NB4 (cell line): Measurements from ENCODE around the gene ZNF276.
A peak's percentile ranks its signal among the peaks of the same experiment; 100 is the strongest.

Source experiments
- DNase-seq: peaks from one replicate; pipeline ENCODE4 v3.0.0; 2010; ENCODE audit warnings: low read depth
- H3K4me3 ChIP-seq: one replicate; pipeline ENCODE4 v1.5.1; 2011; ENCODE audit warnings: mild to moderate bottlenecking, low read depth, low read length, moderate library complexity
- MYC ChIP-seq: IDR thresholded peaks from 2 replicates; pipeline ENCODE4 v1.6.1; 2011; ENCODE audit warnings: low read depth, low read length
- POLR2A ChIP-seq: IDR thresholded peaks from 2 replicates; pipeline ENCODE4 v1.6.1; 2011; ENCODE audit warnings: mild to moderate bottlenecking; ENCODE audit not compliant: insufficient read length; ENCODE audit errors: extremely low read depth
- TF ChIP-seq, protein P1 (sequence below): IDR thresholded peaks from one replicate; pipeline ENCODE4 v1.5.1; 2012; ENCODE audit warnings: low read depth, low read length
- TF ChIP-seq, protein P2 (sequence below): IDR thresholded peaks from 2 replicates; pipeline ENCODE4 v1.6.1; 2011; ENCODE audit warnings: low read depth, low read length

The ZNF276 gene

DNA sequence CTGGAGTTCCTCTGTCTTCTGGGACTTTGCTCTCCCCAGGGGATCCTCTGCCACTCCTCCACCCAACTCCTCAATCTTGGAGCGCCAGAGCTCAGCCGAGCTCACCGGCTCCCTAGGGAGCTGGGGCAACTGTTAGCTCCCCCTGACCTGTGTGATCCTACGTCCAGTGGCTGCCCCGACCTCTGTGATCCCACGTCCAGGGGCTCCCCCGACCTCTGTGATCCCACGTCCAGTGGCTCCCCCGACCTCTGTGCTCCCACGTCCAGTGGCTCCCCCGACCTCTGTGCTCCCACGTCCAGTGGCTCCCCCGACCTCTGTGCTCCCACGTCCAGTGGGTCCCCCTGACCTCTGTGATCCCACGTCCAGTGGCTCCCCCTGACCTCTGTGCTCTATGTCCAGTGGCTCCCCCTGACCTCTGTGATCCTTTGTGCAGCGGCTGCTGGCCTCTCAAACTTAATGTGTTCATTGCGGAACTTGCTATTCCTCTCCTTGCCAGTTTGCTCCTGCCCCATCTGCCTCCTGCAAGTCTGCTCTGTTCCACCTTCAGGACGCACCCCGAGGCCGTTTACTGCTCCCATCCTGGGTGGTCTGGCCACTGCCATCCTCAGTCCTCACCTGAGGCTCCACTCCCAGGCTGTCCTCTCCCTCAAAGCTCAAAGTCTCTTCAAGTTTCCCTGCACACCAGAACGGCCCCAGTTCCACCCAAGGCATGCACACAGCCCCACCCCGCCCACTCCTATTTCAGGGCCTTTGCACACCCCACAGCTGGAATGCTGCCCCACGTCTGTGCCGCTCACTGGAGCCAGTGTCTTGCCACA, 3.4 kb upstream of the ZNF276 start:
- DNase-seq: no peak
- TF ChIP-seq, protein P1, sequence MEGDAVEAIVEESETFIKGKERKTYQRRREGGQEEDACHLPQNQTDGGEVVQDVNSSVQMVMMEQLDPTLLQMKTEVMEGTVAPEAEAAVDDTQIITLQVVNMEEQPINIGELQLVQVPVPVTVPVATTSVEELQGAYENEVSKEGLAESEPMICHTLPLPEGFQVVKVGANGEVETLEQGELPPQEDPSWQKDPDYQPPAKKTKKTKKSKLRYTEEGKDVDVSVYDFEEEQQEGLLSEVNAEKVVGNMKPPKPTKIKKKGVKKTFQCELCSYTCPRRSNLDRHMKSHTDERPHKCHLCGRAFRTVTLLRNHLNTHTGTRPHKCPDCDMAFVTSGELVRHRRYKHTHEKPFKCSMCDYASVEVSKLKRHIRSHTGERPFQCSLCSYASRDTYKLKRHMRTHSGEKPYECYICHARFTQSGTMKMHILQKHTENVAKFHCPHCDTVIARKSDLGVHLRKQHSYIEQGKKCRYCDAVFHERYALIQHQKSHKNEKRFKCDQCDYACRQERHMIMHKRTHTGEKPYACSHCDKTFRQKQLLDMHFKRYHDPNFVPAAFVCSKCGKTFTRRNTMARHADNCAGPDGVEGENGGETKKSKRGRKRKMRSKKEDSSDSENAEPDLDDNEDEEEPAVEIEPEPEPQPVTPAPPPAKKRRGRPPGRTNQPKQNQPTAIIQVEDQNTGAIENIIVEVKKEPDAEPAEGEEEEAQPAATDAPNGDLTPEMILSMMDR: no peak
- TF ChIP-seq POLR2A: no peak
- TF ChIP-seq, protein P2, sequence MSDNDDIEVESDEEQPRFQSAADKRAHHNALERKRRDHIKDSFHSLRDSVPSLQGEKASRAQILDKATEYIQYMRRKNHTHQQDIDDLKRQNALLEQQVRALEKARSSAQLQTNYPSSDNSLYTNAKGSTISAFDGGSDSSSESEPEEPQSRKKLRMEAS: no peak
- no peak for TF ChIP-seq MYC
- no peak overlapping the region for H3K4me3 ChIP-seq

DNA sequence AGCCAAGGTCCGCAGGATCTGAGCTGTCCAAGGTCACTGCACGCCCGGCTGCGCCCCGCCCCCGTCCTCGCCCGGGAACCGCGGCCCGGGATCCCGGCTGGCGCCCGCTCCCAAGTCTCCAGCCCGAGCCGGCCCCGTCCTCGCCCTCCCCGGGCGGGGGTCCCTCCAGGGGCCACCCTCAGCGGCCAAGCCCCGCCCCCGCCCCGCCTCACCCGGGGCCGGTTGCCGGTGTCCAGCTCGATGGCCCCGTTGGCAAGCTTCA, 855 bp upstream of the ZNF276 start:
- peak overlapping the region; percentile 68 for H3K4me3 ChIP-seq
- no peak for DNase-seq
- TF ChIP-seq, protein P2: no peak
- no peak for TF ChIP-seq MYC
- TF ChIP-seq, protein P1: no peak
- no peak for TF ChIP-seq POLR2A

DNA sequence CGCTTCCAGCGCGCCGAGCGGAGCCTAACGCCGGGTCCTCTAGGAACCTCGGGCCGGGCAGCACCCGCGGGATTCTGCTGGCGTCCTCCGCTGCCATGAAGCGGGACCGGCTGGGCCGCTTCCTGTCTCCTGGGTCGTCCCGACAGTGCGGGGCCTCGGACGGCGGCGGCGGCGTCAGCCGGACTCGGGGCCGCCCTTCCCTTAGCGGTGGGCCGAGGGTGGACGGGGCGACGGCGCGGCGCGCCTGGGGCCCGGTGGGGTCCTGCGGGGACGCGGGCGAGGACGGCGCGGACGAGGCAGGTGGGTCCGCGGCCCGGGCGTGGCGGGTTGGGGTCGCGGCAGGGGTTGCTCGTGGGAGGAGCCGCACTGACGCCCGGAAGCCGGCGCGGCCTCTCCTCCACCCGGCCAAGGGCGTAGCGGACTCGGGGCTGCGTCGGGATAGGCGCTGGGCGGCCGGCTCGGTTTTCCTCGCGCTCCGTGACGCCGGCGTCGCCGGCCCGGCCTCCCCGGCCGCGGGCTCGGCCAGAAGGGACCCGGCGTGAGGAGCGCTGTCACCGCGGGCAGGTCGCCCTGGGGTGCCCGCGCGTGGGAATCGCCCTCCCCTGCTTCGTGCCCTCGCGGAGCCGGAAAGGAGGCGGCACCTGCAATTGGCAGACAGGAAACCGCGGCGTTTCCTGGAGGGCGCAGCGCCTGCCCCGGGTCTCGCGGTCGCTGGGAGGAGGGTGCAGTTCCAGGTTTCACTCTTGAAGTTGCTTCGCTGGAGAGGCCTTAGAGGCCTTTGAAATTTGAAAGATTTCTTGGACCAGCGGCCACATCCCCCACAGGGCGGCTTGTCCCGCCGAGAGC, 432 bp downstream of the ZNF276 start:
- TF ChIP-seq, protein P1: no peak
- TF ChIP-seq, protein P2: peak; percentile 82
- TF ChIP-seq MYC (peak; percentile 76; the same call in 1 of the 2 replicates), POLR2A (peak; percentile 12)
- H3K4me3 ChIP-seq: peak overlapping the region; percentile 86
- peak; percentile 90 for DNase-seq

DNA sequence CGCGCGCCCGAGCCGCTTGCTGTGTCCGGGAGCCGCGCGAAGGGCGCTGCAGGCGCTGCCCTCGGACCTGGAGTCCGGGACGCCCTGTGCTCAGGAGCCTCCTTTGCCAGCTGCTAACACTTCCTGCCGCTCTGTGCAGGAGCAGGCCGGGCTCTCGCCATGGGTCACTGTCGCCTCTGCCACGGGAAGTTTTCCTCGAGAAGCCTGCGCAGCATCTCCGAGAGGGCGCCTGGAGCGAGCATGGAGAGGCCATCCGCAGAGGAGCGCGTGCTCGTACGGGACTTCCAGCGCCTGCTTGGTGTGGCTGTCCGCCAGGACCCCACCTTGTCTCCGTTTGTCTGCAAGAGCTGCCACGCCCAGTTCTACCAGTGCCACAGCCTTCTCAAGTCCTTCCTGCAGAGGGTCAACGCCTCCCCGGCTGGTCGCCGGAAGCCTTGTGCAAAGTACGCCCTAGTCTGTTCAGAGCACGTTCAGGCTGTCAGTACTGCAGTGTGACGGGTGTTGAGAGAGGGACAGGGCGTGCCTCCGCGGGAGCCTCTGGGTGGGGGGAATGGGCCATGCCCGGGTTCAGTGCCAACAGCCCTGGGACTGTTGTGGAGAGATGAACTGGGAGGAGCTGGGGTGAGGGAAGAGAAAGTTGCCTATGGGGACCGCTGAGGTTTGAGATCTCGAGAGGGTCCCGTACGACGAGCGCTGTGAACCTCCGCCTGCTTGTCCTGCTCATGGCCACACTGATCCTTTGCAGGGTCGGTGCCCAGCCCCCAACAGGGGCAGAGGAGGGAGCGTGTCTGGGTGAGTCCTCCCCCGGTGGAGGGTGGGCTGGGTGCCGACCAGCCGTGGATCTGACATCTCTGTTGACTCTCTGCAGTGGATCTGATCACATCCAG, 1.3 kb downstream of the ZNF276 start:
- TF ChIP-seq, protein P2: no peak
- TF ChIP-seq POLR2A (no peak), MYC (no peak)
- TF ChIP-seq, protein P1: no peak
- H3K4me3 ChIP-seq: peak overlapping the region; percentile 86
- peak; percentile 88 for DNase-seq
